GM12891 (cell line): Measurements from ENCODE around the gene SMG6.

Experiments
- PAX5 ChIP-seq: IDR thresholded peaks from 2 replicates; pipeline ENCODE4 v1.6.1; 2011; ENCODE audit warnings: low read length, moderate library complexity, mild to moderate bottlenecking; ENCODE audit not compliant: insufficient read depth, severe bottlenecking
- POLR2A ChIP-seq: IDR thresholded peaks from 2 replicates; pipeline ENCODE4 v1.6.1; 2011; ENCODE audit warnings: low read depth, low read length, control low read depth
- POLR2AphosphoS5 ChIP-seq: IDR thresholded peaks from 2 replicates; pipeline ENCODE4 v1.6.1; 2011; ENCODE audit warnings: low read depth, low read length, control low read depth
- SPI1 ChIP-seq: IDR thresholded peaks from 2 replicates; pipeline ENCODE4 v1.6.1; 2011; ENCODE audit warnings: low read depth, low read length, control low read depth
- TAF1 ChIP-seq: IDR thresholded peaks from 2 replicates; pipeline ENCODE4 v1.6.1; 2011; ENCODE audit warnings: low read depth, low read length, control low read depth

DNA sequence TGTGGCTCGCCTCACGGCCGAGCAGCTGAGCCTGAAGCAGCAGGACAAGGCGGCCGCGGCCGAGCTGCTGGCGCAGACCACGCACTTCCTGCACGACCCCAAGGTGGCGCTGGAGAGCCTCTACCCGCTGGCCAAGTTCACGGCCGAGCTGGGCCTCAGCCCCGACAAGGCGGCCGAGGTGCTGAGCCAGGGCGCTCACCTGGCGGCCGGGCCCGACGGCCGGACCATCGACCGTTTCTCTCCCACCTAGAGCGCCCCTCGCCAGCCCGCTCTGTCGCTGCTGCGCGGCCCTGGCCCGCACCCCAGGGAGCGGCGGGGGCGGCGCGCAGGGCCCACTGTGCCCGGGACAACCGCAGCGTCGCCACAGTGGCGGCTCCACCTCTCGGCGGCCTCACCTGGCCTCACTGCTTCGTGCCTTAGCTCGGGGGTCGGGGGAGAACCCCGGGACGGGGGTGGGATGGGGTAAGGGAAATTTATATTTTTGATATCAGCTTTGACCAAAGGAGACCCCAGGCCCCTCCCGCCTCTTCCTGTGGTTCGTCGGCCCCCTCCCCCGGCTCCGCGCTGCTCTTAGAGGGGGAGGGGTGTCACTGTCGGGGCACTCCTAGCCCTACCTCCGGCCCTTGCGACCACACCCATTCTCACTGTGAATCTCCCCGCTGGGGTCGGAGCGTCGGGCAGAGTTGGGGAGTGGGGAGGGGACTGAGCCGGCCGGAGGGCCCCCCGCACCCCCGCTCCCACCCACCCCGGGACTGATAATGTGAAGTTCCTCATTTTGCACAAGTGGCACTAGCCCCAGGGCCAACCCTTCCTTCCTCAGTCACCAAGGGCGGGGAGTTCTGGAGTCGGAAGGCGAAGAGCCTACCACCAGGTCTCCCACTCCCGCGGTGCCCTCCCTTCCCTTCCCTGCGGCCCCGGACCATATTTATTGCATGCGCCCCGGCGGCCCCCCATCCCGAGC lies 244.7 kb downstream of the SMG6 start:
- TF ChIP-seq POLR2A (0 out of 2 replicates have a peak, but pooled peaks have one; percentile 53), POLR2AphosphoS5 (peak; percentile 33), SPI1 (no peak), TAF1 (no peak), PAX5 (no peak)
